ENCODE measurements around the gene MED12.

- TF ChIP-seq POLR2A (IDR thresholded peaks at IDR 0.05) (no peak), CTCF (IDR thresholded peaks at IDR 0.05) (no peak)
Measured at GRCh38 chrX:71091263-71091662, 27.1 kb upstream of the MED12 start.
